ENCODE measurements around the gene NACC2.

Gene NACC2

DNA sequence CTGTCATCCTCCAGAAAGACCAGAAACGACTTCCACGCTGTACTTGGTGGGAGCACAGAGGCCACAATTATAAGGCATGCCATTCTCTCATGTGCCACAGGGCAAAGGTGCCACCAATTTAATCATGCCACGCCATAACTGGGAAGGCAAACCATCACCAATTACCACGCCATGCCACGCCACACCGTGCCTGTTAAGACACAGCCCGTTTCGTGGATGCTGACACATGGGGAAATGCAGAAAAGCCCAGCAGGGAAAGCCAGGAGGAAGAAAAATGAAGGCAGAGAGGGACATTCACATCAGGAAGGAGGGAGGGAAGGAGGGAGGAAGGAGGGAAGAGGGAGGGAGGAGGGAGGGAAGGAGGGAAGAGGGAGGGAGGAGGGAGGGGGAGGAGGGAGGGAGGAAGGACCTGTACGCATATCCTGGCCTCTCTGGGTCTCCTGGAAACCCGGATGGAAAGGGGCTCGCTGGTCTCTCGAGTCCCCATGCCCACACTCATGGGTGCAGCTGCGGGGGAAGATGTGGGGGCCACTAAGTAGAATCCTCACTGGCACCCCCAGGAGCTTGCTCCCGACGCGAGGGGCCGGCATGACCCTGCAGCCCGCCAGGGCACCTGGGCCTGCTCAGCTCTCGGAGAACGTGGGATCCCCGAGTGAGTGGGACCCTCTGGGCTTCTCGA, 72.2 kb downstream of the NACC2 start:
- no peak for DNase-seq (ENCODE audit: low spot score)

DNA sequence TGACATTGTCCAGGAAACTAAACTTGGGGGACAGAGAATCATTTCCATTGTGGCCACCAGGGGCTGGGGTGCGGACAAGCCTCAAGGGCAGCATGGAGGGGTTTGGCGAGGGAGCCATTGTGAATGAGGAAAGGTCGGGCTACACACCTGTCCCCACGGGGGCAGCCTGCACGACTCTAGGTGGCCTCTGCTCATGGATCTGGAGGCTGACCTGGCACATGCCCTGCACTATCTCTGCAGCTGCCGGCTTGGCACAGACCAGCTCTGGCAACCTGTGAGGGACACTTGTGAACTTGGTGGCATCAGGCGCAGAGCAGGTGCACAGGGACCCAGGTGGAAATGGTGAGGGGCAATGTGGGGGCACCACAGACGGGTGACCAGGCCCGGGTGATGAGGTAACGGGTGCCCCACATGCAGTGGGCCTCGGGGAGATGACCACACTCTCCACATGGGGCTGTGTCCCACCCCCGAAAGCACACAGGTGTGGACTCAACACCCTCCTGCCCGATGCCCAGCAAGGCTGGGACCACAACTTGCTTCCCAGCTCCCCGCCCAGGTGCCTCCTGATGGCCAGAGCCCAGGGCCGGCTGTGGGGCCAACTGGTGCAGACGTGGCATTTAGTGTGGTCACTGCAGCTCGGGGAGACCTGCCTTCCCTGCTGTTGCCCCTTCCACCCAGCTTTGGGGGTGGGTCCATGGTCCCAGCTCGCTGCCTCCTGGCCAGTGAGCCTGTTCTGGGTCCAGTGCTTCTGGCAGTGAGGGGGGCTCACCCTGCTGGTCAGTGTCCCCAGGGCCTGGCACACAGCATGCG, 73.0 kb downstream of the NACC2 start:
- no peak for DNase-seq (ENCODE audit: low spot score)

DNA sequence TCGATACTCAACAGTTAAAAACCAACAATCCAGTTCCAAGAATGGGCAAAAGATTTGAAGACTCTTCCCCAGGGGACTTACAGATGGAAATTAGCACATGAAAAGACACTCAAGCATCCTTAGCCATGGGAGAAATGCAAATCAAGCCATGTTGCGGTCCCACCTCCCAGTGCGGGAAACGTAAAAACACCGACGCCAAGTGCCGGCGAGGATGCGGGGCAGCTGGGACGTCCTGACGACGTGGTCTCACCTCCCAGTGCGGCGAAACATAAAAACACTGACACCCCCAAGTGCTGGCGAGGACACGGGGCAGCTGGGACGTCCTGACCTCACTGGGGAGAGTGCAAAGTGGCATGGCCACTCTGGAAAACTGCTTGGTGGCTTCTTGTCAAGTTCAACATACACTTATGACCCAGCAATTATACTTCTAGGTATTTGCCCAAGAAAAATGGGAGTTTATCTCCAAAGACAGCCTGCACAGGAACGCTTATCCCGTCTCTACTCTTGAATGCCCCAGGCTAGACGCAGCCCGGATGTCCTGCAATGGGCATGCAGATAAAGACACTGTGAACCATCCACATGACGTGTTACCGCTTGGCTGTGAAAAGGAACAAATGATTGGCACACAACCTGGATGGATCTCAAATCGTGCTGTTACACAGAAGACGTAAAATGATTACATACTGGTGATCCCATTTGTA, 73.8 kb downstream of the NACC2 start:
- DNase-seq (ENCODE audit: low spot score) = no peak

DNA sequence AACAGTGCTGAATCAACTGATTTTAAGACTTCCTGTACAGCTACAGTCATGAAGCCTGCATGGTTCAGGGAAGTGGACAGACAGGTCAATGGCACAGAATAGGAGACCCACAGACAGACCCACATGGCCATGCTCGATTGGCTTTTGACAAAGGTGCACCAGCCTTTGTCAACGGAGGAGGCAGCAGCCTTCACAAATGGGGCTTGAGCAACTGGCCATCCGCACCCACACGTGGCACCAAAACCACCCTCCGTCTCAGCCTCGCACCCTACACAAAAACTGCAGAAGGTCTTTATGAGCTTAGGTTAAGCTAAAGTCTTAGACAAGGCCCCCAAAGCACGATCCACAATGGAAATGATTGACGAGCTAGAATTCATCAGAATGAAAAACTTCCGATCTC, 74.4 kb downstream of the NACC2 start:
- no peak for DNase-seq (ENCODE audit: low spot score)

DNA sequence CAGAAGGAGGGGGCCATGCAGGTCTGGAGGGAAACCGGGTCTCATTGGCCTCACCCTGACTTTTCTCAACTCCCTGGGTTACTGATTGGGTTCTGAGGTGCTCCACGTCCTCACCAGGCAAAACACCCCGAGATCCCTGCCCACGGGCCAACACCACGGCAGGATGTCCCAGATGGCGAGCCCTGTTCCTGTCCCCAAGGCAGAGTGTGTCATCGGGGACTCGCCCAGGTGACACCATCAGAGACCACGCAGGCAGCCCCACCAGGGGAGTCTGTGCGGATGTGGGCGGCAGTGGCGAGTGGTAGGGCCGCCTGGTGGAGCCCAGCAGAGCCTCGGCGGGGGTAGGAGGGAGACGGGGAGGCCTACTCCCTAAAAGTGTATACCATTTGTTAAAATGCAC, 74.9 kb downstream of the NACC2 start:
- DNase-seq (ENCODE audit: low spot score) = no peak

DNA sequence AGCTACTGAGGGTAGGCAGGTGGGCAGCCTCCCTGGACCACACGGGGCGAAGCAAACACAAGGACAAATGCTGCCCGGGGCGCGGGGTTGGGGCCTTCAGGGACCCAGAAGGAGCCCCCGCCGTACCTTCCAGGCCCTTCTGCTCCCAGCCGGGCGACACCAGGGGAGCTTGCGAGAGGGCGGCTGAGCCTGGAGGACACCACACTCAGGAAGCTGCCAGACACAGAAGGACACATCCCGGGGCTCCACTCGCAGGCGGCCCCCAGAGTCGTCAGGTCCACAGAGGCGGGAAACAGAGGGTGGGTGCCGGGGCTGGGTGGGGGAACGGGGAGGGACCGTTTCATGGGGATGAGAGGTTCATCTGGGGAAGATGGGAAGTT, 75.4 kb downstream of the NACC2 start:
- no peak for DNase-seq (ENCODE audit: low spot score)

DNA sequence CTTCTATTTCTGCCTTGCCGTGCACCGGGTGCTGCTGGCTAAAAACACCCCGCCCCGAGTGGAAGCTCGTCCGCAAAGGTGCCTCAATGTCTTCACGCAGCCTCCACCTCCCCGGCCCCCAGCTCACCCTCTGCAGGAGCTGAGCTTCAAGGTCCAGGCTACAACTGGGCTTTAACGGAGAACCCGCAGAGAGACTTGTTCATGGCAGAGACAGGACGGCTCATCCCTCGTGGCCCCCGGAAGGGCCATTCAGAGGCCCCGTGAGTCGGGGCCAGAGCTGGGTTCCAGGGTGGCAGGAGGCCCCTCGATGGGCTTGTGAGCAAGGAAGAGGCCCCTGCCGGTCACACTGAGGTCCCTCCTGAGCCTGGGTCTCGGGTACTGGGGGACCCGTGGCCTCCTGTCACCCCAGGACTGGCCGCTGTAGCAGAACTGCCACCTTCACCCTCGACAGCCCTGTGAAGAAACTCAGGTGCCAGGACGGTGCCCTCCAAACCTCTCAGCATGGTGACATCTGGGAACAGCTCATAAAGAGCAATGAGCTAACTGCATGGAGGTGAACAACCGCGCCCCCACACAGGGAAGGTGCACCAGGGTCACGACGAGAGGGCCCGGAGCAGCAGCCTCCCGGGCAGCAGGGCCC, 75.9 kb downstream of the NACC2 start:
- DNase-seq (ENCODE audit: low spot score) = no peak

DNA sequence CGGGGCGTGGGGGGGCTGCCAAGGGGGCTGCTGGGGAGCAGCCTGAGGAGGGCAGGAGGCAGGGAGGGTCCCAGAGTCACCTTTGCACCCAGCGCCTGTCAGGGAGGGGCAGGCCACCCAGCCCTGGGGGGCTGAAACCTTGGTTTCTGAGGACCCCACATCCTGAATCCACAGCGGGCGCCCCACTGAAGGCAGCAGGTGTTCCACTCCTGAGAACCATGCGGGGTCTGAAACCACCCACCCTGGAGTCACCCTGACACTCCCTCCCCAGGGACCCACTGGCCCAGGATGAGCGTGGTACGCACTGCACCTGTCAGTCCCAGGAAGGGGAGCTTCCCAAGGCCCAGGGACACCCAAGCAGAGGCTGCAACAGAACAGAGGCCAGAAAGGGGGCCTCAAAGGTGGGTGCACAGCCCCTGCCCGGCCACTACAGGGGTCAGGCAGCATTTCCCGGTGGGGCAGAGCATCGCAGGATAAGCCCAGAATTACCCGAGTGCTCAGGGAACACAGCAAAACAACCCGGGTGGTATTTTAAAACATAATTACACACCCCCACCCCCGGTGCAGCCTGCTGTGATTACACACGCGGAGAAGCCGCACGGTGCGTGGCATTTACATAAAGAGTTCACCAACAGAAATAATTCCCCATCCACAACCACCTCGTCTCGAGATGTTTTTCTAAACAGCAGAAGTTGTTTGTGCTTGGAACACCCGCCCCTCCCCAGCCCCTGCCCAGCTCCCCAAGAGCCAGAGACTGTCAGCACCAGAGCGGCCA, 76.6 kb downstream of the NACC2 start:
- no peak for DNase-seq (ENCODE audit: low spot score)

DNA sequence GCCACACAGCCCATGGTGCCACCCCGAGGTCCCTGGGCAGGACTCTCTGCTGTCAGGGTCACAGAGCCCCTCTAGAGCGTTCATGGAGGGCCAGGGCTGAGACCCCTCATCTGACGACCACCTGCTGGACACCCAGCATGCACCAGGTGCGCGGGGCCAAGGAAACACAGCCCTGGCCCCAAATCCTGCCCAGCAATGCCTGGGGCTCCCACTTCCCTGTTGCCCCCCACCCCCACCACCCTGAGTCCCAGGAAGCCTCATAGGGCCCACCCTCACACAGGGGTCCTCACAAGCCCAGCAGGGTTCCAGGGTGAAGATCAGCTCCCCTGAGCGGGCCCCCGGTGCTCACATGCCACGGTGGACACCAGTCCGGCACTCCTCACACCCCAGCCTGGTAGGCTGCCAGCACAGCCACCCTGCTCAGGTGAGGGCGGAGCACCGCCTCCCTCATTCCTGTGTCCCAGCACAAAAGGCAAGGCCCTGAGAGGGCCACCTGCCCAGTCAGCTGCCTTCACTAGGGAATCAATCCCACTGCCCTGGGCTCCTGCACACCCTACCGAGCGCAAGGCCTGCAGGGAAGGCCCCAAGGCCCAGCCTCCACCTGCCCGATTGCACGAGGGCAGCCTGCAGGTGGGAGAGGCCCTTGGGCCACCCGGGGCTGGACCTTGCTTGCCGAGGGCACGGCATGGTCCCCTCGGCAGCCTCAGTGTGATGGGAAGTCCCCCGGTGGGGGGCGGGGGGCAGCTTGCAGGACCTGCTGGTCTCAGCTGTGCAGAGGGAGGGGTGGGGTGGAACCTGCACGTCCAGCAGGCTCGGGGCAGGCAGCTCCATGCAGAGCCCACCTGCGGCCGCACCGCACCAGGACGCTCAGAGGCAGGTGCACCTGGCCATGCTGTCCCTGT, 77.5 kb downstream of the NACC2 start:
- no peak for DNase-seq (ENCODE audit: low spot score)

DNA sequence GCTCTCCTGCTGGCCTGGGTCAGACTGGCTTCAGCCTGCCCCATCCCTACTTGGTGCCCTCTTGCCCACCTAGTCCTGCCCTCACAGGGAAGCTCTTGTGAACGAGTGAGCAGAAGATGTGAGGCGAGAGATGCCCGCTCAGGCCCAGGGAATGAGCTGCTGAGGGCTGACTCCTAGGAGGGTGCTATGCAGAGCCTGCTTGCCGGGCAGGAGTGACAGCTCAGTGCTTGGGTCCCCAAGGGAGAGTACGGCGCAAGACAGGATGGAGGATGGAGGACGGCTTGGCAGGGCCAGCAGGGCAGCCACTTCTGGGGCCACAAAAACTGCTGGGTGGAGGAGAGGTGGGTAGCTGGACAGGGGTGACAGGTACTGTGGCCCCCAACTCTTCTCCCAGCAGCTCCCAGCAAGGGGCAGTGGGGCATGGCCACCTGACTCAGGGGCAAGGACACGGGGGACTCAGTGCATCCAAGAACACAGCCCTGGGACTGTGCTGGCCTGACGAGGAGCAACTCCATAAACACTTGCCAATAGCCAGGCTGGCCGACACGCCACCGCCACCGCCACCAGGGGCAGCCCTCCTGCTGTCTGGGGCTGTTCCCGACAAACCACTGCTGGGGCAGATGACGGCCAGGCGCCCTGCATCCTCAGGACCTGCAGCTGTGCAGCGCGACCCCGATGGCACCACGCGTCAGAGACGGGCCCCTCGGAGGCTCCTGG, 78.4 kb downstream of the NACC2 start:
- DNase-seq (ENCODE audit: low spot score) = no peak

DNA sequence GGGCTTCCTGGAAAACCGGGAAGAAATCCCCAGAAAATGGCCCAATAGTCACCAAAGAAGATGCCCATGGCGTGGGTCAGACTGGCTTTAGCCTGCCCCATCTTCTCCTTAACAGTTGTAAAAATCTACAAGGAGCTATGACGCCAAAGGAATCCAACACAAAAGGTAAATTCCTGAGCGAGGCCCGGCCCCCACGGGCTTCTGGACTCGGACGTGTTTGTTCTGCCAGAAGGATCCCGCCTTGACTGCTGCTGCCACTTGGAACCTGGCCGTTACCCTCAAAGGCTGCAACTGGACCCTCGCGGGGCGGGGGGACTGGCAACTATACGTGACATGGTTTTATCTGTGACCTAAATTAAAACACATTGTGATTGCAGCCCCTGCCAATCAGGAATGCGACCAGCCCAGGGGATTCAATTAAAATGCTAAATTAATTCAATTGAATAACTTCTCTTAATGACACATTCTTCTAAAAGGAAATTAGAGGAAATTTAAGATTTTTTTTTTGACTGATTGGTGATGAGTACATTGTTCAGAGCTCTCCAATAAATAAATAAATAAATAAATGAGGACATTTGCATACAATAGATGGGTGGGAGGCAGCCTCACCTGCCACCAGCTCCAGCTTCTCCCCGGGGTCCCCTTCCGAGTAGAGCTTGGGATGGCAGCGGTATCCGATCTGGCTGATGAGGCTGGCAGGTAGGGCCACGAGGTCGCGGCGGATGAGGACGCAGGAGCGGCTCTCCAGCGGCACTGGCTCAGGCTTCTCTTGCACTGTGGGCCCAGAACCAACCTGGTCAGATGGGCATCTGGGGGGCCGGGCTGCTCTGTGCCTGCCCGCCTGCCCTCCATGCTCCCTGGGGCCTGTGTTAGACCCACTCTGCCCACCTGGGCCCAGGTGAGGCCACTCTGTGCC, 79.2 kb downstream of the NACC2 start:
- no peak for DNase-seq (ENCODE audit: low spot score)

DNA sequence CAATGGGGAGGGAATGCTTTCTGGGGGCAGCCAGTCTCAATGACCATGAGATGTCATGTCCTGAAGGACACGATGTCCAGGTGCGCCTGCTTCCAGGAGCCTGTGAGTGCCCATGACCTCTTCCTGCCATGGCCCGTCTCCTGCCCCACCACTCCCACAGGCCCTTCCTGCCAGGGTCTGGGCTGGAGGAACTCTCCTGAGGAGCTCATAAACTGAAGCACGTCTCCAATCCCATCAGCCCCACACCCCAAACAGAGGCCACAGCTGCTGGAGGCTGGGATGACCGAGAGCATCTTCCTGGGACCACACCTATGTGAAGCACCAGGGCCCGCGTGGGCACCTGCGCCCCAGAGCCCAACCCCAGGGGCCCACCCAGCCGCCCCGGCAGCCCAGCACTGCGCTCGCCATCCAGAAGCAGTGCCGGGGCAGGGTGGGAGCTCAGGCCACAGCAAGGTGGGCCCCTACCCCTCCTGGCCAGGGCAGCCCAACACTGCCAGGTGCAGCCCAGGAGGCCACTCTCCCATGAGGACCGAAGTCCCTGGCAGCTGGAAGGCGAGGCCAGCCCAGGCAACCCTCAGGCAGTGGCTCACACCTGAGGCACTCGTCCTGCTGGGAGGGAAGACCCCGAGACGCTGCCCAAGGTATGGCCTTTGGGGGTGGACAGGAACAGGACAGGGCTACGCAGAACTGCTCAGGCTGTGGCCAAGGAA, 80.0 kb downstream of the NACC2 start:
- DNase-seq (ENCODE audit: low spot score) = no peak

DNA sequence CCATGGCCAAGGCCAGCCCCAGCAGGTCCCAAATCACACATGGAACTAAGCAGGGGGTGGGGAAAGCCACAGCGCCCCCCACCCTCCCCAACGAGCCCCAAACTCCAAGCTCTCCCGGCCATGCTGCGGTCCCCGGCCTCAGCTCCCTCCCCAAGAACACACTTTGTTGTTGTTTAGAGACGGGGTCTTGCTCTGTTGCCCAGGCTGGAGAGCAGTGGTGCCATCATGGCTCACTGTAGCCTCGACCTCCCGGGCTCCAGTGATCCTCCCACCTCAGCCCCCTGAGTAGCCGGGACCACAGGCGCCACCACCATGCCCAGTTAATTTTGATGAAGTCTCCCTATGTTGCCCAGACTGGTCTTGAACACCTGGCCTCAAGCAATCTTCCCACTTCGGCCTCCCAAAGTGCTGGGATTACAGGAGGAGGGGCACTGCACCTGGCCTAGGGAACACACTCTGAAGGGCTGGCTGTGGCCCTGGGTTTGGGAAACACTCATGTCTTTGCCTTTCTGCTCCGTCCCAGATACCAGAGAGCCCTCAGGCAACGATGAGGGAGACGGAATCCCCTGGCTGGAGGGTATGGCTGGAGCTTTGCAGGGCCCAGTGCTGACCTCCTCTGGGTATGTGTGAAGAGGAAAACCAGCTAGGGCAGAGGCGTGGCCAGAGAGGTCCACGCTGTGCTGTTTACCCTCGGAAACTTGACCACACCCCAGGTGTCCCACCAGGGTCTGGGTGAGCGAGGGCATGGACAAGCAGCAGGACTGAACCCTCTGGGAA, 80.8 kb downstream of the NACC2 start:
- DNase-seq (ENCODE audit: low spot score) = no peak

DNA sequence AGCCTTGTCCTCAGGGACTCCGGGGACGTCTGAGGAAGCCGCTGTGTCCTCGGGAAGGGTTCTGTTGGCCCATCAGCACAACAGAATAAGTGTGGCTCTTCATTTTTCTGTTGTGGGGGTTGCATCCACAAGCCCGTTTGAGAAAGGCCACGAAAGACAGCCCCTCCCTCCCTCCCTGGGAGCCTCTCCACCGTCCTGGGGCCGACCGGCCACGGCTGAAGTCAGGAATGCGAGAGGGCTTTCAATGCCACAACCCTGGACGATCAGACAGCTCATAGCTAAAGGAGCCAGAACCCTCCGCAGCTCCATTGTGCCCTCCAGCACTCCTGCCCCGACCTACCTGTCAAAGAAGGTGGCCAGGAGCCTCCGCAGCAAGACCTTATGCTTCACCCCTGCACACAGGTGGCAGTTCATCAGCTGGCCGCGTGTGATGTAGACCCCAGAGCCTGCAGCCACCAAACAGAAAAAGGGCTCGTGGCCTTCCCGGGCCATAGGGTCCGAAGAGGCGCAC, 81.5 kb downstream of the NACC2 start:
- DNase-seq (ENCODE audit: low spot score) = no peak

DNA sequence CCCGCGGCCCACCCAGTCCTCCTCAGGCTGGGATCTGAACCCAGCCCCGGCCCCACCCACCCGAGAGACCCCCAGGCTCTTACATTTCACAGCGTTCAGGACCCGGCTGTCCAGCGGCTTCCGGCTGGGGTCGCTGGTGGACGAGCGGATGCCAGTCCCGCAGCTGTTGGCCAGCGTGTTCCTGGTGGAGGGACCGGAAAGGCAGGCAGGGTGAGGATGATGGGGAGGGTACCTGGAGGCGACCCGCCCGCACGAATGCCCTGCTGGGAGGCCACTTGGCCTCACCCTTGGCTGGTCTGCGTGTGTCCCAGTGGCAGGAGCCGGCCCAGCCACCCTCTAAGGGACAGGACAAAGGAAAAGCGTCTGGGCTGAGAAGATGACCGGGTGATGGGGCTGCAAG, 82.0 kb downstream of the NACC2 start:
- no peak for DNase-seq (ENCODE audit: low spot score)

DNA sequence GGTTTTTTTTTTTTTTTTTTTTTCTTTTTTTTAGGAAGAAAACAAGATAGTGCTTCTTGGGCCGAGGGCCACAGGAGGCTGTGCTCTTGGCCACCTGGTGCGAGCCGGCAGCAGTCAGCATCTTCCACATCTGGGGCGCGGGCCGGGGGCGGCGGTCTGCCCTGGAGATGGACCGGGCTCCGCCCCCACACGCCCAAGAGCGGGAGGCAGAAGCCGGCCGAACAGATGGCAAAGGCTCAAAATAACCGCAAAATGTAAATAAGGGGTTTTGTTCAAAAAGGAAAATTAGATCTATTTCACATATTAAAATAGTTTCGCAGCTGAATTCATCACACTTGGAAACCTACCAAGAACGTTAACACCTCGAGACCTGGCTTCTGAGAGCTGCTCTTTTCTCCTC, 82.4 kb downstream of the NACC2 start:
- no peak for DNase-seq (ENCODE audit: low spot score)

DNA sequence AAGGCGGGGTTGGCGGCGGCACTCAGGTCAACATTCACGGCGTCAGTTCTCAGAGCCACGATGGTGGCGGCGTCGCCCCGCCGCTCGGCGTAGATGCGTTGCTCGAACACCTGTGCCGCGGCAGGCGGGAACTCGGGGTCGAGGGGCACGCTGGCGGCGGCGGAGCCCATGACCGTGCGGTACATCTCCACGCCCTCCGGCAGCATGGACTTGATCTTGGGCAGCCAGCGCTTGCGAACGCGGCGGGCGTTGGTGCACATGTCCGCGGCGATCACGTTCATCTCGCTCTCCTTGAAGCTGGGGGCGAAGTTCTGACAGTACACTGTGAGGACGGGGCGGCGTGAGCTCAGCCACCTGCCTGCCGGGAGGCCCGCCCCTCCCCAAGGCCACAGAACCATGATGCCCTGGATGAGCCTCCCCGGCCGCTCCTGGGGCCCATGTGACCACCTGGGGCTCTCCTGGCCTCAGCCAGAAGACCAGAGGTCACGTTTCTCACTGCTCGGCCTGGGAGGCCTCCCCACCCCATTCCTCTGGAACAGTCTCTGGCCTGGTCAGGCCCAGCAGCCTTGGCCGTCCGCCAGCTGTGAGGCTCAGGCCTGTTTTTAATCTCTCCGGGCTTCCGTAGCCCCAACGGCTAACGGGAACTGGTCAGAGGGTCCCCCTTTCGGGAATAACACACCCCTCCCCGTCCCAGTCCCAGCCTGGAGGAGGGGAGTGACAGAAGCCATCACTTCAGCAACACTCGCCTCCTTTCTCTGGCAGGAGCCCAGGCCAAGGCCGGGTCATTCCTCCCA, 83.2 kb downstream of the NACC2 start:
- no peak for DNase-seq (ENCODE audit: low spot score)
